Uterus (tissue), 4 donors: ENCODE data around the gene S100A4. TPM values are rescaled to one million over a fixed set of nuclear protein-coding genes. Genes with fewer than 3 reads are reported as not detected.
A peak's percentile ranks its signal among the peaks of the same experiment; 100 is the strongest.

Experiments used
- DNase-seq, 2 donors: peaks; one replicate each; pipeline ENCODE4 v3.0.0-alpha.2; 2019 to 2020
- H3K27ac ChIP-seq, 2 donors: fragments of 200-600 bp; sonication (generic); 1 replicate in 1 of 2; 2 replicates in 1 of 2; pipeline ENCODE4 v1.5.1; 2016 to 2018
- H3K27me3 ChIP-seq, 2 donors: fragments of 200-600 bp; sonication (generic); one replicate each; pipeline ENCODE4 v1.5.1; 2018 to 2019; ENCODE audit warnings: control low read depth in 1 of 2
- H3K36me3 ChIP-seq, 2 donors: fragments of 200-600 bp; sonication (generic); one replicate each; pipeline ENCODE4 v1.5.1; 2019; ENCODE audit warnings: control low read depth in 1 of 2
- H3K4me1 ChIP-seq, 2 donors: fragments of 200-600 bp; sonication (generic); one replicate each; pipeline ENCODE4 v1.5.1; 2018 to 2019; ENCODE audit warnings: control low read depth in 1 of 2
- H3K4me3 ChIP-seq, 2 donors: fragments of 200-600 bp; sonication (generic); 1 replicate in 1 of 2; 2 replicates in 1 of 2; pipeline ENCODE4 v1.5.1; 2018 to 2019; ENCODE audit warnings: mild to moderate bottlenecking in 1 of 2
- H3K9me3 ChIP-seq, 2 donors: fragments of 200-600 bp; sonication (generic); one replicate each; pipeline ENCODE4 v1.5.1; 2019; ENCODE audit warnings: control low read depth in 1 of 2
- CTCF ChIP-seq, 4 experiments: fragments of 200-600 bp in 2 of 4; fragments of 450-650 bp in 2 of 4; sonication (generic) in 2 of 4; IDR thresholded peaks; one replicate each; pipeline ENCODE4 v1.5.1; 2016 to 2019; ENCODE audit warnings: antibody characterized with exemption in 4 of 4, mild to moderate bottlenecking in 2 of 4, moderate library complexity in 1 of 4
- POLR2A ChIP-seq, 2 donors: fragments of 450-650 bp; IDR thresholded peaks; one replicate each; pipeline ENCODE4 v1.6.1; 2016; ENCODE audit warnings: antibody characterized with exemption in 2 of 2, mild to moderate bottlenecking in 1 of 2, moderate library complexity in 1 of 2
- intact Hi-C: fragments of 100-400 bp; cut with DNase I; formaldehyde crosslinking; loops from one replicate; pipeline ENCODE4 v1.15.1; 2023; ENCODE audit warnings: low total_unique reads
- total RNA-seq, 4 donors: library from RNA; depleted of rRNA in 3 of 4; stranded (reverse); fragments of >200 nt in 3 of 4; gene quantifications; one replicate each; pipeline versions ENCODE4 v1.1.0 to v1.2.4, GENCODE V29; 2014 to 2023
- donor health status: DM: yes; HTN: yes; CAD: no.

The S100A4 gene
- total RNA-seq, 4 donors from 2014 or later: 58.9 to 226 (median 155) TPM

DNA sequence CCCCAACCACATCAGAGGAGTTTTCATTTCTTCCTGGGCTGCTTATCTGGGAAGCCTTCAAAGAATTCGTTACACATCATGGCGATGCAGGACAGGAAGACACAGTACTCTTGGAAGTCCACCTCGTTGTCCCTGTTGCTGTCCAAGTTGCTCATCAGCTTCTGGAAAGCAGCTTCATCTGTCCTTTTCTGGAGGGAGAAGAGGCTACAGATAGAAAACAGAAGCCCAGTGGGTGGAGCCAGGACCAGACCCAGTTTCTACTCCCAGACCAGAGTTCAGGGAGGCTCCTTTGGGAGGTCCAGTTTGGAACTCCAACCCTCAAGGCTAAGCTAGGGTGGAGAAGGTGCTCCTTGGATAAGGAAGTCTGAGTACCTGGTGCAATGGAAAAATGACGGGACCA is 1.9 kb downstream of the S100A4 start:
- DNase-seq: no peak
- Histone ChIP-seq H3K4me3 (no peak overlapping the region), H3K4me1 (peaks cover 14 to 18% of the 10 kb centered on the region in 2 donors)

GRCh38 chr1:153542956-153543711 is 2.5 kb downstream of the S100A4 start:
- Histone ChIP-seq H3K9me3 (no peaks in the 10 kb centered on the region), H3K27me3 (no peaks in the 10 kb centered on the region), H3K36me3 (no peaks in the 10 kb centered on the region), H3K4me1 (peaks cover 13 to 14% of the 10 kb centered on the region in 2 donors), H3K27ac (peak overlapping the region; percentile 86 to 94), H3K4me3 (no peak overlapping the region)
- TF ChIP-seq CTCF (IDR thresholded peaks at IDR 0.05) (no peak), POLR2A (IDR thresholded peaks at IDR 0.05) (no peak)
- no peak for DNase-seq
- intact Hi-C loops: no loop called here

More for the DNA sequence above, 1.9 kb downstream of the S100A4 start:
- H3K27ac ChIP-seq: peak overlapping the region; percentile 86 to 94
- no peaks in the 10 kb centered on the region for H3K27me3 ChIP-seq
- intact Hi-C loops: no loop called here
- no peaks in the 10 kb centered on the region for H3K36me3 ChIP-seq
- no peaks in the 10 kb centered on the region for H3K9me3 ChIP-seq
- no peak for TF ChIP-seq CTCF (IDR thresholded peaks at IDR 0.05)
- no peak for TF ChIP-seq POLR2A (IDR thresholded peaks at IDR 0.05)

- no peak for DNase-seq
- Histone ChIP-seq H3K27ac (peak overlapping the region in 1 of 2 donors; percentile 21), H3K36me3 (no peaks in the 10 kb centered on the region), H3K4me1 (peaks cover 12 to 14% of the 10 kb centered on the region in 2 donors), H3K9me3 (no peaks in the 10 kb centered on the region), H3K27me3 (no peaks in the 10 kb centered on the region), H3K4me3 (no peak overlapping the region)
- TF ChIP-seq CTCF (IDR thresholded peaks at IDR 0.05): no peak
- intact Hi-C loops: no loop called here
Measured at GRCh38 chr1:153541641-153542590, 3.7 kb downstream of the S100A4 start.

GRCh38 chr1:153540394-153541361 is 4.9 kb downstream of the S100A4 start, which contains the start of gene S100A5:
Gene S100A5 (minus strand): TSS chr1:153540934. CDS start chr1:153540191, 743 bp downstream.
- Histone ChIP-seq H3K4me3 (no peak within 1 kb of the TSS), H3K4me1 (peaks cover 5 to 12% of the 10 kb centered on the region in 2 donors), H3K27me3 (no peaks in the 10 kb centered on the region), H3K27ac (peak within 1 kb of the TSS in 1 of 2 donors; percentile 27), H3K36me3 (no peaks in the 10 kb centered on the region), H3K9me3 (no peaks in the 10 kb centered on the region)
- intact Hi-C loops: no loop called here
- TF ChIP-seq CTCF (IDR thresholded peaks at IDR 0.05) (no peak), POLR2A (IDR thresholded peaks at IDR 0.05) (no peak)
- DNase-seq: no peak
